Cardiac septum (tissue), 1 donor: ENCODE results near the gene LRBA. TPM values are rescaled to one million over a fixed set of nuclear protein-coding genes. Genes with fewer than 3 reads are reported as not detected.

Experiments used
- DNase-seq: peaks from one replicate; pipeline ENCODE4 v3.0.0-alpha.2; 2020; ENCODE audit warnings: low spot score
- intact Hi-C: fragments of 100-400 bp; cut with DNase I; formaldehyde crosslinking; loops from one replicate; pipeline ENCODE4 v1.14.0; 2022
- total RNA-seq: library from RNA; stranded (reverse); fragmentation: NEBNext Ultra II Directional; extraction: Animal tissue kit (Norgen Biotek cat#: 25700); gene quantifications from one replicate; pipeline ENCODE4 v1.2.1, GENCODE V29; 2021
- donor health status: DM: no; HTN: no; CAD: no.

The LRBA gene
- total RNA-seq, 1 donor from 2014 or later = 22.7 TPM

GRCh38 chr4:150382028-150382427 lies 633.1 kb downstream of the LRBA start:
- intact Hi-C loops = no loop called here
- no peak for DNase-seq

GRCh38 chr4:150381609-150382008 lies 633.5 kb downstream of the LRBA start:
- no peak for DNase-seq
- intact Hi-C loops = no loop called here

- DNase-seq = no peak
- intact Hi-C loops = no loop called here
Observed at GRCh38 chr4:150381036-150381435, 634.0 kb downstream of the LRBA start.

- no peak for DNase-seq
- intact Hi-C loops = no loop called here
Observed at GRCh38 chr4:150379454-150379853, 635.6 kb downstream of the LRBA start.

- no peak for DNase-seq
- intact Hi-C loops = no loop called here
Observed at GRCh38 chr4:150375025-150375424, 640.1 kb downstream of the LRBA start.

- DNase-seq = no peak
- intact Hi-C loops = no loop called here
Observed at GRCh38 chr4:150371869-150372268, 643.2 kb downstream of the LRBA start.

GRCh38 chr4:150369434-150370380 lies 645.4 kb downstream of the LRBA start:
- intact Hi-C loops = no loop called here

GRCh38 chr4:150368667-150369066 lies 646.4 kb downstream of the LRBA start:
- DNase-seq = no peak
- intact Hi-C loops = no loop called here

More at GRCh38 chr4:150369434-150370380, 645.4 kb downstream of the LRBA start:
- DNase-seq = no peak

GRCh38 chr4:150367326-150367725 lies 647.8 kb downstream of the LRBA start:
- intact Hi-C loops = no loop called here
- DNase-seq = no peak

- no peak for DNase-seq
- intact Hi-C loops = no loop called here
Observed at GRCh38 chr4:150366487-150366999, 648.5 kb downstream of the LRBA start.

GRCh38 chr4:150363721-150364688 lies 651.1 kb downstream of the LRBA start:
- no peak for DNase-seq
- intact Hi-C loops = no loop called here

- no peak for DNase-seq
- intact Hi-C loops = no loop called here
Observed at GRCh38 chr4:150358691-150359090, 656.4 kb downstream of the LRBA start.

GRCh38 chr4:150357829-150358228 lies 657.3 kb downstream of the LRBA start:
- intact Hi-C loops = no loop called here
- no peak for DNase-seq

- DNase-seq = no peak
- intact Hi-C loops = no loop called here
Observed at GRCh38 chr4:150355858-150356455, 659.1 kb downstream of the LRBA start.

GRCh38 chr4:150355418-150355817 lies 659.7 kb downstream of the LRBA start:
- intact Hi-C loops = no loop called here
- DNase-seq = no peak

GRCh38 chr4:150354214-150354796 lies 660.8 kb downstream of the LRBA start:
- no peak for DNase-seq
- intact Hi-C loops = no loop called here

- intact Hi-C loops = no loop called here
- DNase-seq = no peak
Observed at GRCh38 chr4:150348079-150348478, 667.0 kb downstream of the LRBA start.

GRCh38 chr4:150345207-150345744 lies 669.8 kb downstream of the LRBA start:
- no peak for DNase-seq
- intact Hi-C loops = no loop called here

- DNase-seq = no peak
- intact Hi-C loops = no loop called here
Observed at GRCh38 chr4:150343796-150344195, 671.3 kb downstream of the LRBA start.
